ENCODE measurements around the gene CFAP119. TPM values are rescaled to one million over a fixed set of nuclear protein-coding genes. Genes with fewer than 3 reads are reported as not detected.

The CFAP119 gene
- total RNA-seq, 1 donor: 1.3 TPM

- no peak overlapping the region for H3K4me3 ChIP-seq (ENCODE audit: low read depth, low read length)
- no peak for DNase-seq (ENCODE audit: low read depth)
- TF ChIP-seq CTCF (IDR thresholded peaks at IDR 0.05; ENCODE audit: insufficient read depth, low read depth, low read length): no peak
These were observed 37.0 kb downstream of the CFAP119 start for GRCh38 chr16:30724641-30725417.

GRCh38 chr16:30723725-30724355 lies 38.0 kb downstream of the CFAP119 start:
- no peak overlapping the region for H3K4me3 ChIP-seq (ENCODE audit: low read depth, low read length)
- no peak for DNase-seq (ENCODE audit: low read depth)
- no peak for TF ChIP-seq CTCF (IDR thresholded peaks at IDR 0.05; ENCODE audit: insufficient read depth, low read depth, low read length)

GRCh38 chr16:30722916-30723315 lies 38.9 kb downstream of the CFAP119 start:
- no peak for DNase-seq (ENCODE audit: low read depth)
- no peak overlapping the region for H3K4me3 ChIP-seq (ENCODE audit: low read depth, low read length)
- no peak for TF ChIP-seq CTCF (IDR thresholded peaks at IDR 0.05; ENCODE audit: insufficient read depth, low read depth, low read length)

GRCh38 chr16:30722443-30722842 lies 39.4 kb downstream of the CFAP119 start:
- TF ChIP-seq CTCF (IDR thresholded peaks at IDR 0.05; ENCODE audit: insufficient read depth, low read depth, low read length): peak; percentile 18
- H3K4me3 ChIP-seq (ENCODE audit: low read depth, low read length): no peak overlapping the region
- no peak for DNase-seq (ENCODE audit: low read depth)

- no peak overlapping the region for H3K4me3 ChIP-seq (ENCODE audit: low read depth, low read length)
- TF ChIP-seq CTCF (IDR thresholded peaks at IDR 0.05; ENCODE audit: insufficient read depth, low read depth, low read length): no peak
- DNase-seq (ENCODE audit: low read depth): no peak
These were observed 40.3 kb downstream of the CFAP119 start for GRCh38 chr16:30721606-30722005.

- DNase-seq (ENCODE audit: low read depth): no peak
- no peak overlapping the region for H3K4me3 ChIP-seq (ENCODE audit: low read depth, low read length)
- TF ChIP-seq CTCF (IDR thresholded peaks at IDR 0.05; ENCODE audit: insufficient read depth, low read depth, low read length): no peak
These were observed 40.7 kb downstream of the CFAP119 start for GRCh38 chr16:30721167-30721566.

All from fibroblast of villous mesenchyme (primary cell).